ENCODE measurements around the gene MCF2L.

MCF2L gene

DNA sequence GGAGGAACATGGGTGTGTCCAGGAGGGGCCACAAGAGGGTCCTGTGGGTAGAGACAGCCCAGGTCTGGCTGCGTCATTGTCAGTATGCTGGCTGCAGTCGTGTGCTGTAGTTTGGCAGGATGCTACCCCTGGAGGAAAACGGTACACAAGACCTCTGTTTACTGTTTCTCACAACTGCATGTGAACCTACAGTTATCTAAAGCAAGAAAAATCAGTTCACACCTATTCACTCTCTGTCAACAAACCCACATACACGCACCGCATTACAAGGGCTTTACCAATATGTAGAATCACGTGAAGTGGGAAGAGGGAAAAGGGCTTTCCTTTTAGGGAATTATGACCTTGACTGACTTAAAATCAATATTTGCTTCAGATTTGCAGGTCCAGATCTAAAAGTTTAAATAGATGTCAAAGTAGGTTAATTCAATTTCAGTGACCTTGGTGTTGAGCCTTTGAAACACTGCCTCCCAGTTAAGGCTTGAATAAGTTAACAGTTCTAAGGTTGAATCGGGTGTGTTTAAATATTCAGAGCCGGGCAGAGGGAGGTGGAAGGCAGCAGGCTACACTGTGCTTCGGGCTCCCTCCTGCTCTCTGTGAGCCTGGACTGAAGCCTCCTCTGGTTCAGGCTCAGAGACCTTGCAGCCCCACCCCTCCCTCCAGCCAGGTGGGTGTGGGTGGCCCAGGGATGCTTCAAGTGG, 17.2 kb upstream of the MCF2L start:
- no peak for DNase-seq (ENCODE audit: low read depth)

DNA sequence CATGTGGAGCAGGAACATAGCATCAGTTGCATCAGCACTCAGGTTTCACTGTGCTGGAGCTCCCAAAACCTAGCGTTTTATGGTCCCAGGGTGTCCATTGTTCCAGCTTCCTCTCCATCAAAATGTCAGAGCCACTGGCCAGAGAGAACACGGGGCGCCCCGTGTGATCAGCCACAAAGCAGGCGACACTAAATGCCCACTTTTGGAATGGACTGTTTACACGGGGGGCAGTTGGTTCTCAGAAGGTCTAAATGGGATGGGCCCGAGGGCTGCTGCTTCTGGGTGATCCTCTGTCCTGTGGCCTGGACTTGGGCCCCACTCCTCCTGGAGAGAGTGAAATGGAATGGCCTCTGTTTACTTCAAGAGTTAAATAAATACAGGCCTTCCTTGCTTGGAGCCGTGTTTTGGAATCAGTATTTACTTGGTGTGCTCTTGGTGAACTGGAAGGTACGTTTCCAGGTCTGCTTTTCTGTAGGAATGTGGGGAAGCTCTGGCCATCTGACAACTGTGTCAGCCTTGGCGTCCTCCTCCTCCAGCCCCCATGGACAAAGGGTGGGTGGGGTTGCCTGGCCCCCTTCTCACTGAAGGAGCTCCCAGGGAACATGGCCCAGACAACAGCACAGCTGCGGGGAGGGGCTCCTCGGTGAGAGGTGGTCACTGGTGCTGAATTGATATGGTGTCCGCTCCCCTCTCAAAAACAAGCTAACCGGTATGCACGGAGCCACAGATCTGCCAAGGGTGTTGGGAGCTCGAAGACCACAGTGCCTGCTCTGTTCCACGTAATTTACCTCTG, 16.1 kb upstream of the MCF2L start:
- no peak for DNase-seq (ENCODE audit: low read depth)

DNA sequence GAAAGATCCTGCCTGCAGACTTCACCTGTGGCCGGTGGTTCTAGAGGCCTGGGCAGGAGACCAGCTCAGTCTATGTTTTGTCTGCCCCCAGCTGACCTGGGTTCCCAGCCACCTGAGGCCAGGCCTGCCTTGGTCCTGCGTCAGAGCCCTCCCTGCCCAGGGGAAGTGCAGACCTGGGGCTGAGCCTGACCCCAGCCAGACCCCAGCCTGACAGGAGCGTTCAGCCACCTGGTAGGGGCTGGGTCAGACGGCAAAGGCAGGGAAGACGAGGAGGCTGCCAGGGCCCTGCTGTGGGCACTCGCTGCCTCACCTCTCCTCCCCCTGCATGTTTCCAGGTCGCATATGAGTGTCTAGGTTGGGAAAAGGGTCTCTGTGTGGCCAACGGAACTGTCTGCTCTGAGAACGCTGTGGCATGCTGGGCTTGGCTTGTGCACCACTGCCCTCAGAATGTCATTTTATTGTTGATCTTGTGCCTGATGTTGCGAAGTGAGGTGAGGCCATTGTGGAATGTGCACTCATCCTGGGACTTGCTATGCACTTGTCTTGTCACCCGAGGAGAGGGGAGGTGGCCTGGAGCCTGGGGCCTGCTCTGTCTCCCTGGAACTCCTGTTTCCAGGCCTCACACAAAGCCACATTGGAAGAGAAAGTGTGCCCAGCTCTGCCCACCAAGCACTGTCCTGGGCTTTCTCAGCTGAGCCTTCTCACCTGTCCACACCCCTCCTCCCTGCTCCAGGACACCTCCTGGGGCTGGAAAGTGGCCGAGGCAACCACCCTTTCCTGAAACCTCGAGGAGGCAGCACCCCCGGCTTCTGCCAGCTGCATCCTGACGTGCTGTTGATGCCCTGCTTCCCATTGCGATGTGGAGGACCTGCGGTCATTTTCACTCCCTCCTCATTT, 15.2 kb upstream of the MCF2L start:
- no peak for DNase-seq (ENCODE audit: low read depth)

DNA sequence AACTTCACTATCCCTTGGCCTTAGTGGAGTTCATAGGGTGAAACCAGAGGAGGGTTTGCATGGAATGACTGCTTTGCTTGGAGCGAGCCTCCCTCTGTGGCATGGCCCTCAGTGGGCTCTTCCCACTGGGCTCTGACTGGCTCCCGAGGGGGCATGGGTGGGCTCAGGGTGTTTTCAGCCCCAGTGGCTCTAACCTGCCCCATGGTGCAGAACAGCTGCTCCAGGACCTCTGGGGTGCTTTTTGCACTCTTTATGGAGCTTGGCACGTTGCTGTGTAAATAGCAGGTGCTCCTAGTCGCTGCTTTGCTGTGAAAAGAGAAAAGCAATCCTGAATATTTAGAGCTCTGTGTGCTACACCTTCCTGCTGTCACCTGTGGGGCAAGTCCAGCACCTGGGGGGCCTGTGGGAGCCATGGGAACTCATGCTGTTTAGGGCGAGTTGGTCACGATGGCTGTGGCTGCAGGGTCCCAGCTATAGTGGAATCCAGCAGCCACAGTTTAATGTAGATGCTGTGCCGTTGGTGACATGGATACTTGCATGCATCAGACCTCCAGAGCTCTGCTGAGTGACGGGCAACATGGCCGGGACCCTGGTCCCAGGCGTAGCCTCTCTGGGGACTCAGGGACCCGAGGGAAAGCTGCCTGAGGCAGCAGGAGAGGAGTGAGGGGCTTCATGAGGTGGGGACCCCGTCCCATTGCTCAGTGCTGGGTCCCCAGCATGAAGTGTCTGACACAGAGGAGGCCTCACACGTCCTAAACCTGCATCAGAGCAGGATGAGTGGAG, 14.3 kb upstream of the MCF2L start:
- no peak for DNase-seq (ENCODE audit: low read depth)

DNA sequence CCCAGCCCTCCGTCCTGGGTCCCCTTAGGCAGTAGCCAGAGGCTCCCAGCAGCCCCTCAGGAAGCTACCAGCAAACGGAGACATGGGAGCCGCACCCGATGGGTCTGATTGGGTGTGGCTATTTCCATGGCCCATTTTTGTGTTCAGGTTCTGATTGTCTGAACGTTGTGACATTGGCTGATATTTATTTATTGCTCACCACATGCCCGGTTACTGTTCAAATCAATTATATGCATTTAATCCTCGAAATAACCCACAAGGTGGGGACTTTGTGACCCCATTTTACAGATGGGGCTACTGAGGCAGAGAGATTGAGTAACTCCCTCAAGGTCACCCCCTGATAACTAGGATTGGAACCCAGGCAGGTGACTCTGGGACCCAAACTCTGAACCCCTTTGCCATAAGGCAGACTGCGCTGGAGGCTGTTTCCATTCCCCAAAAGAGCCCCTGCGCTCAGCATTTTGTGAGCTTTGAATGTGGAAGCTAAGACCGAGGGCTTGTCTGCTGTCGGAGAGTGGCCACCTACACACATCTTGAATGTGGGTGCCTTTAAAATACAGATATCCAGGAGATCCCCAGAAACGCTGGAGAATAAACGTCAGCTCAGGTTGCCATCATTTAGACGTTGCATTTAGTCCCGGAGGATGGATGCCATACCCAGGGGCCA, 13.6 kb upstream of the MCF2L start:
- no peak for DNase-seq (ENCODE audit: low read depth)

DNA sequence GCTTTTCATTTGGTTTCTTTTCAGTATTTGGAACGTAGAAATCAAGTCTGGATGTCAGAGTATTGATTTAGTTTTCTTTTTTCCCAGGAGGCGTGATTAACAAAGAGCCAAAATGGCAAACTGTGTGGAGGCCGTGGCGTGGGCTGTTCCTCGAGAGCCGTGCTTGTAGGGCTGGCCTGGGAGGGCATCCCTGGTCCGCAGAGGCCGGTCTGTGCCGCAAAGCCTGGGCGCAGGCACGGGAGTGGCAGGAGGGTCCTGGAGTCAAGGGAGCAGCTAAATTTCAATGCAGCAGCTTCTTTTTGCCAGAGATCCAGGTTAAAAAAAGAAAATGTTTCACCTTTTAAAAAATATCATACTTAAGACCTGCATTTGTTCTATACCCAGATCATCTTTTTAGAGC, 13.1 kb upstream of the MCF2L start:
- DNase-seq (ENCODE audit: low read depth), result no peak

DNA sequence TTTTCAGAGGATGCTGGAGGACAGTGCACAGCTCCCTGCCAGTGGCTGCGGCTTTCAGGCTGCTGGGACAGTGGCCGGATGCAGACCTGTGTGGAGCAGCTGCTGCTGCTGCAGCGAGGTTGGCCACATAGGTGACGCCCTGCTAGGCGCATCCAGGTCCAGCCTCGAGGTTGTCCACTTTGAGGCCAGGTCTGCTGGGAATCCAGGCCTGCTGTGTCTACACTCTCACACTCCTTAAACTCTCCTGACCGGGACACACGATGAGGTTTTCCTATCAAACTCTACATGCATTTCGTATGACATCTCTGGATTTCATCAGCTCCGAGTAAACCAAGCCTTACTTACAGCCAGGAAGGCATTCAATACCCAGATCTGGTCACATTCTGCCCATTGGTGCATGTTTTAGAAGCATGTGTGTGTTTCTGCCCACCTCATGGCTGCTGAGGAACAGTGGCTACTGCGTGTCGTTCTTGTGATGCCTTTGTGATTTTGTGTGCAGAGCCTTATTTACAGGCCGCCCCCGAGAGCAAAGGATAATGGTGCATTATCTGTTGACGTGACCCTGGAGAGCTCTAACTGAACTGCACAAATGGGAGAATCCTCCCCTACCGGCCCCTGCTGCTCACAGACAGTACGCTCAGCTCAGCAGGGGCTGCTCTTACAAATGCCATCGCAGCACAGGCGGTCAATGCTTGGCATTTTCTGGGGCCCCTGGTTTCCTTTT, 12.3 kb upstream of the MCF2L start:
- no peak for DNase-seq (ENCODE audit: low read depth)

DNA sequence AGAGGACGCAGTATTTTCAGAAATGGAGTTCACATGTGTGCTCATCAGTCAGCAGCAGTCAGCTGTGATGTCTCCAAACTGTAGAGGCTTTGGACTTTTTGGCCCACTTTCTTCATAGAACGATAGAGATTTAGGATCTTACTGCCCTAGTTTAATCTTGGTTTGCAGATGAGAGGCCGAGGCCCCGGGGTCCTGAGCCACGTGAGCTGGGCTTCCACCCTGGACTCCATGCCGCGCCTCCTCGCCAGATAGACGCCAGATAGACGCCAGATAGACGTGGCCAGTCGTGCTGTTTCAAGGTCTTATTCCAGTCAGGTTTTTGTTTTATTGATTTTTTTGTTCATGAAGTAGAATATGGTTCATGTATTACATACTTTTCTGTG, 11.7 kb upstream of the MCF2L start:
- DNase-seq (ENCODE audit: low read depth), result no peak

DNA sequence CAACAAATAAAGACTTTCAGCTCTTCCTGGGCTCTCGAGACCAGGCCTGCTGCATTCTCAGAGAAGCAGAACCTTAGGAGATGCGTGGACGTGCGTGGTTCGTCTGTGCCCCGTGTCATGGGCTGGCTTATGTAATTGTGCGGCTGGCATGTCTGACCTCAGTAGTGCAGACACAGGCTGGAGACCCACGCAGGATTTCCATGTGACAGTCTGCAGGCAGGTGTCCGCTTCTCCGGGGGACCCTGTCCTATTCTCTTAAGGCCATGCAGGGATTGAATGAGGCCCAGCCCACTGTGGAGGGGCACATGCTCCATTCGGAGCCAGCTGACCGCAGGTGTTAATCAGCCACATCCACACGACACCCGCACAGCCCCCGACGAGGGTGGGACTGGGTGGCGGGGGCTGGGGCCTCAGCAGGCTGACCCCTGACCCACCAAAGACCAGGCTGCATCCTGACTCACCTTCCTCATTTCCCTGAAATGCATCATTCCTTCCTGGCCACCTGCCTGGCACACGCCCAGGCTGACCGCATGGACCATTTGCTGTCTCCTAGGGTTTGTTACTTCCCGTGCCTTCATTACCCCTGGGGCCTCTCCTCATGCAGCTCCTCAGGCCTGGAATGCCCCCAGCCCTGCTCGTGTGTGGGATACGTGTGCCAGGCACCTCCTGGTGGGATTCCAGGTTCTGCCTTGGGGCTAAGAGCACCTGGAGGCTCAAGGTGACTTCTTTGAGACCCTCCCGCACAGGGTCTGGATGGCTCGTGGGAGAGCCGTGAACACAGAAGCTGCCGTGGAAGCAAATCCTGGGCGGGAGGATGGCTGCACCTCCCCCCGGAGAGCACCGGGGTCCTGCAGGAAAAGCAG, 10.7 kb upstream of the MCF2L start:
- no peak for DNase-seq (ENCODE audit: low read depth)

DNA sequence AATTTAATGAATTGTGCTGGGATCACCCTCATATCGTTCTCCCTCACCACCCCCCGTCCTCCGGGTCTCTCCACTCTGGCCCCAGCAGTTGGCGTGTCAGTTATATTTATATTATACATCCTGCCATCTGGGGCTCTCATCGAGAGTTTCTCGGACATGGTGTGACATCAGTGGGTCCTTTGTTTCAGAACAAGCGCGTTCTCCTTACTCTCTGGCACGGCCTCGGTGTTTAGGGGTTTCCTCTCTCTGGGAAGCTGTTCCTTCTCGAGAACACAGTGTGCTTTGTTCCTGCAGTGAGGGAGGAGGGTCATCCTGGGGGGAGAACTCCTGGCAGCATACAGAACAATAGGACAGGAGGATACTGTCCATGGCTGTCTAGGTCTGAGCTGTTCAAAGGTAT, 9.8 kb upstream of the MCF2L start:
- no peak for DNase-seq (ENCODE audit: low read depth)

DNA sequence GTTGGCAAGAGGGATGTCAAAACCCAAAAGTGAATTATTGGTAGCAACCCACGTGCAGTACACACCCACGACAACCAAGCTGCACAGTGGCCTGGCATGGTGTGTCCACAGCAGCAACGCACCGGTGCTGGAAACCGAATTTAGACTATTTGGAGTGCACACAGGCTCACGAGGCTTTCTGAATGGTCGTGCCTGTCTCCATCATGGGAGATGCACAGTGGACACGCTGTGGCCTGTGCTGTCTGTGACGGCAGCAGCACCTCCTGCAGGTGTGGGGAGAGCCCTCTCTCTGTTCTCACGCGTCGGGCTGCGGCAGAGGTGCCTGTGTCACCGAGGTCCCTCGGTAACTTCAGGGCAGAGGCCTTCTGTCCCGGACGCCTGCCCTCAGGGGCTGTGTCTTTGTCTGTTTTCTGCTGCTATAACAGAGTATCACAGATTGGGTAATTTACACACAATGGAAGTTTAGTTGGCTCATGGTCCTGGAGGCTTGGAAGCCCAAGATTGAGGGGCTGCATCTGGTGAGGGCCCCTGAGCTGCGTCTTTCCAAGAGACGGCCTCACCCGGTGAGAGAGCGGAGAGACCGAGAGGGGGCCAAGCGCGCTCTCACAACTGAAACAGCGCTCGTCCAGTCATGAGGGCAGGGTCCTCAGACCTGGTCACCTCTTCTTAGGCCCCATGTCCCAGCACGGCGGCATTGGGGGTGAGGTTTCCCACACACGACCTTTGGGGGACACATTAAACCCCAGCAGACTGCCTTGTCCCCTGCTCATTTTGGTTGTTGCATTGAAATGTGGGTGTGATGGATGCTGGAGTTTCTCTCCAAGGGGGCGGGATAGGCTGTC, 9.1 kb upstream of the MCF2L start:
- no peak for DNase-seq (ENCODE audit: low read depth)

DNA sequence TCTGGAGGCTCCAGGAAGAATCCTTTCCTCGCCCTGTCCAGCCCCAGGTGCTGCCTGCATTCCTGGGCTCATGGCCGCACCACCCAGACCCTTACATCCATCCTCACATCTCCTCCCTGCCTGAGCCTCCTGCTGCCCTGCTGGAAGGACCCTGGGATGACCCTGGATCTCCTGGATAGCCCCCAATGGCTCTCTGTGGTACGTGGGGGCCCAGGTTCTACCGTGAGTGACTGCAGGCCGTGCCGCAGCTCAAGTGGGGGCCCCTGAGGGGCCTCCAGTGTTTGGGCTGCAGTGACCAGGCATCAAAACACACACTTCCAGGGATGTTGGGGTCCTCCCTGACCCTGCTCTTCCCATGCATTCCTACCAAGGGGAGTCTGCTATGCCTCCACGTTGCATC, 8.3 kb upstream of the MCF2L start:
- no peak for DNase-seq (ENCODE audit: low read depth)

DNA sequence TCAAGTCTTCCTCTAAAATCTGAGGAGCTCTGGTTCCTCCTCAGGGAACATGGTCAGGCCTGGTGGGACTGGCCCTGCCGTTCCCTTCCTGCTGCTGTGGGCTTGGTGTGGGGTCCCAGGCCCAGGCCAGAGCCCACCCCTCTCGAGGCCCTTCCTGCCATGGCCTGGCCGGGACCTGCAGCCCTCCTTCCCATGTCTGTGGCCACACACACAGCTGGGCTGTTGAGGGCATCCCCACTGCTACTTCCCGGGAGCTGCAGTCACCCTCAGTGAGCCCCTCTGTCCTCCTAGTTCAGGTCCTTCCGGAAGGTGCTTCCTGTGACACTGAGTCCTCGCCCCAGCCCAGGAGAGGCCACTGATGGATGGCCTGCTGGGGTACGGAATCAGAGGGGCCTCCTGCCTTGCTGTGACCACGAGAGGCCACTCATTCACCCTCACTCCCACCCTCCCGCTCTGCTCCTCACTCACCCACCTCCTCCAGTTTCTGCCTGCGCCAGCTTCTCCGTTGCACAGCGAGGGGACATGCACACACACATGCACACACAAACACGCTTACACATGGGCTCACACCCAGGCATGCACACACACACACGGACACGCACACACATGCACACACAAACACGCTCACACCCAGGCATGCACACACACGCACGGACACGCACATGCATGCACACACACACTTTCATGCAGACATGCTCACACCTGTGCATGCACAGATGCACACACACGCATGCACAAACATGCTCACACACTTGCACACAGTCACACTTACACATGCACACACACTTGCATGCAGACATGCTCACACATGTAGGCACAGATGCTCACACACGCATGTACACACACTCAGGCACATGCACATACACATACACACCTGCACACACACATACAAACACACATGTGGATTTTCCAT, 7.3 kb upstream of the MCF2L start:
- DNase-seq (ENCODE audit: low read depth), result no peak

DNA sequence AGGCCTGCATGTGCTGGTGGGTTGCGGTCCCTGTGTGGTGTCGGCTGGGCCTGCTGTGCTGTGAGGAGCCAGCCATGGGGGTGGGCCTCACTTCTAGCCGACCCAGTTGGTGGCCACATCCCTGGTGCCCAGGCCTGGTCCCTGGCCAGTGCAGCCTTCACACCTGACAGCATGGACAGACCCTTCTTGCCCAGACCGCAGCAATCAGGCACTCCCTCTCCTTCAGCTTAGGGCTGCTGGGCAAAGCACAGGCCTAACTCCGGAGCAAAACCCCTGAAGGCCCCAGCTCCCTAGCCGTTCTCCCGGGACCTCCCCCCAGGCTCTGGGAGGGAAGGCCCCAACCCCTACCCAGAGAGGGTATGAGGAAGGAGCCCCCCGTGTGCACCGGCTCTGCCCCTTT, 6.6 kb upstream of the MCF2L start:
- DNase-seq (ENCODE audit: low read depth), result no peak

DNA sequence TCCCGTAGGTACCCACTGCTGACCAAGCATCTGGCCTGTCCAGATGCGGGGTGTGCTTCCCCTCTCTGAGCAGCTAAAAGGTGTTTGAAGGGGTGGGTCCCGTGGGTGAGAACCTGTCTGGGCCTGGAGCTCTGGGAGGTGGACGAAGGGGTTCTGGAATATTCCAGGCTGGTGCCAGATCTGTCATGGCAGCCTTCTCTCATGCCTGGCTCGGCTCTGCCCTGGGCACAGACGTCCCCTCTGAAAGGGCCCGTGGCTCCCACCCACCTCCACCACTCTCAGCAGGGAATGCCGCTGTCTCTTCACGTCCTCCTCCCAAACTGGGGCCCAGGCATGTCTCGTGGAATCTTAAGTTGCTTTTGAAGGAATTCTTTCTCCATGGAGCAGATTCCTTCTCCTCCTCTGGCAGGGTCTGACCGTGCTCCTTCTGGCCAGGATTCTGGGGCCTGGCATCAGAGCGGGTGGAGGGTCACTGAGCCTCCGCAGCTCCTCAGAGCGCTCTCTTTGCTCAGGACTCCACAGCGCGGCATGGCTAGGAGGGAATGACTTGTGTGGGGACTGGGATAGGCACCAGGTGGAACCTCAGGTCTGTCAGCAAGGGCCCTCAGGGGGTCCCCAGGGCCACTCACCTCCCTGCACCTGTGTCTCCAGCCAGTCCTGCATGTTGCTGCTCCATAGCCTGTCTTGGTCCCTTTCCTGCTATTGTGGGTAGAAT, 5.9 kb upstream of the MCF2L start:
- DNase-seq (ENCODE audit: low read depth), result no peak

DNA sequence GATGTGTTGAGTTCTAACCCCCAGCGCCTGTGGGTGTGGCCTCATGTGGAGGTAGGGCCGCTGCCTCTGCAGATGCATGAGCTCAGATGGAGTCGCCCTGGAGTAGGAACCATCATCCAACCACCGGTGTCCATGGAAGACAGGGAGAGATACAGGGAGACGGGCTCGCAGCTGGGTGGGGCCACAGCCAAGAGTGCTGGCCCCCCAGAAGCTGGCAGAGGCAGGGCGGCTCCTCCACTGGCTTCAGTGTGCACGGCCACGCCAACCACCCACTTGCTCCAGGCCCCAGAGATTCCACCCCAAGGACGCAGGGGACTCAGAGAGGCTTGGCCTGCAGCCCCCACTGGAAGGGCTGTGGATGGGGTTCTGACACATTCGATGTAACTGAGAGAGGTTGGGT, 5.4 kb upstream of the MCF2L start:
- no peak for DNase-seq (ENCODE audit: low read depth)

DNA sequence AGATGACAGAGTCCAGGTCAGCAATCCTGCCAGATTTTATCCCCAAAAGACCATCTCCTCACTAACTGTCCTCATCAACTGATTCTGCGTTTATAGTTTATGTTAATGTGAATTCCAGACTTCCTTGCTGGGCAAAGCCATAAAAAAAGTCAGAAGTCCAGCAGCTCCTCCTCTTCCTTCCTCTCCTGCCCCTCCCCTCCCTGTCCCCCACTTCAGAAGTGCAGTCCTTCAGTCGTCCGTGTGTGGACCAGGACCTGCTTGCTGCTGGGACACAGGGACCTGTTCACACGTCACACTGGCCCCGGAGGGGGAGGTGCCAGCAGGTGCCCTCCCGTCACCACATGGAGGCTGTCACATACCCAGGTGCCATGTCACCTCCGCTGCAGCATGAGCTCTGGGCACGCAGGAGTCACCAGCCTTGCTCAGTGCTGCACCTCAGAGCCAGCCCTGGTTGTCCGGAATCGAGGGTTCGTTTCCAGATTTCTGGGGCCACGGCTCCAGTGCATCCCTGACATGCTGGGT, 4.0 kb upstream of the MCF2L start:
- DNase-seq (ENCODE audit: low read depth), result no peak
